H9 (cell line): ENCODE measurements around the gene P2RX7. TPM values are rescaled to one million over a fixed set of nuclear protein-coding genes. Genes with fewer than 3 reads are reported as not detected.

Experiments used
- DNase-seq: peaks from one replicate; pipeline ENCODE4 v3.0.0-alpha.2; 2017
- H2AFZ ChIP-seq: one replicate; pipeline ENCODE4 v1.6.1; 2013; ENCODE audit warnings: mild to moderate bottlenecking, low read length, control low read depth, moderate library complexity
- H2AK5ac ChIP-seq: 2 replicates; pipeline ENCODE4 v1.6.1; 2013; ENCODE audit warnings: low read length, control low read depth, mixed read lengths; ENCODE audit not compliant: insufficient read length
- H2BK120ac ChIP-seq: one replicate; pipeline ENCODE4 v1.6.1; 2013; ENCODE audit warnings: low read depth, mild to moderate bottlenecking, low read length, control low read depth, inconsistent platforms; ENCODE audit not compliant: poor library complexity, severe bottlenecking
- H2BK12ac ChIP-seq: 2 replicates; pipeline ENCODE4 v1.6.1; 2013; ENCODE audit warnings: low read length, control low read depth, mixed read lengths, low read depth; ENCODE audit not compliant: insufficient read length
- H2BK15ac ChIP-seq: 2 replicates; pipeline ENCODE4 v1.6.1; 2013; ENCODE audit warnings: low read depth, low read length, control low read depth
- H2BK20ac ChIP-seq: one replicate; pipeline ENCODE4 v1.6.1; 2013; ENCODE audit warnings: low read depth, mild to moderate bottlenecking, low read length, control low read depth, inconsistent platforms; ENCODE audit not compliant: poor library complexity, severe bottlenecking
- H2BK5ac ChIP-seq: 2 replicates; pipeline ENCODE4 v1.6.1; 2013; ENCODE audit warnings: low read length, control low read depth, mixed read lengths; ENCODE audit not compliant: insufficient read length
- H3K14ac ChIP-seq: 2 replicates; pipeline ENCODE4 v1.6.1; 2013; ENCODE audit warnings: low read length, control low read depth; ENCODE audit not compliant: insufficient read depth
- H3K18ac ChIP-seq: 2 replicates; pipeline ENCODE4 v1.6.1; 2013; ENCODE audit warnings: low read depth, mild to moderate bottlenecking, mixed read lengths, low read length, control low read depth; ENCODE audit not compliant: insufficient read length
- H3K23ac ChIP-seq: 2 replicates; pipeline ENCODE4 v1.6.1; 2013; ENCODE audit warnings: low read length, control low read depth, mixed read lengths, low read depth; ENCODE audit not compliant: insufficient read length
- H3K23me2 ChIP-seq: 2 replicates; pipeline ENCODE4 v1.6.1; 2013; ENCODE audit warnings: low read depth, mild to moderate bottlenecking, mixed read lengths, low read length, control low read depth; ENCODE audit not compliant: insufficient read length, poor library complexity, severe bottlenecking
- H3K27ac ChIP-seq: 2 replicates; pipeline ENCODE4 v1.5.1; 2013; ENCODE audit warnings: low read length, control low read depth, mixed read lengths, low read depth; ENCODE audit not compliant: insufficient read length
- H3K27me3 ChIP-seq: 2 replicates; pipeline ENCODE4 v1.6.1; 2013; ENCODE audit warnings: low read length, control low read depth, inconsistent platforms; ENCODE audit not compliant: insufficient read depth
- H3K4ac ChIP-seq: 2 replicates; pipeline ENCODE4 v1.6.1; 2013; ENCODE audit warnings: low read depth, mild to moderate bottlenecking, control low read depth, inconsistent platforms, low read length, moderate library complexity
- H3K4me1 ChIP-seq: 2 replicates; pipeline ENCODE4 v1.6.1; 2013; ENCODE audit warnings: low read length, control low read depth, inconsistent platforms; ENCODE audit not compliant: insufficient read depth
- H3K4me2 ChIP-seq: 2 replicates; pipeline ENCODE4 v1.6.1; 2013; ENCODE audit warnings: low read length, control low read depth, mixed read lengths; ENCODE audit not compliant: insufficient read length, insufficient read depth
- H3K56ac ChIP-seq: 2 replicates; pipeline ENCODE4 v1.6.1; 2013; ENCODE audit warnings: low read depth, mild to moderate bottlenecking, mixed read lengths, low read length, control low read depth; ENCODE audit not compliant: insufficient read length
- H3K79me1 ChIP-seq: 2 replicates; pipeline ENCODE4 v1.6.1; 2013; ENCODE audit warnings: low read depth, mild to moderate bottlenecking, moderate library complexity, low read length, control low read depth, inconsistent platforms; ENCODE audit not compliant: insufficient read depth, poor library complexity, severe bottlenecking
- H3K79me2 ChIP-seq: 2 replicates; pipeline ENCODE4 v1.6.1; 2013; ENCODE audit warnings: low read length, control low read depth, inconsistent platforms; ENCODE audit not compliant: insufficient read depth
- H3K9ac ChIP-seq: 2 replicates; pipeline ENCODE4 v1.6.1; 2013; ENCODE audit warnings: low read length, control low read depth, mixed read lengths; ENCODE audit not compliant: insufficient read length; ENCODE audit errors: extremely low read depth
- H3K9me3 ChIP-seq: one replicate; pipeline ENCODE4 v1.6.1; 2013; ENCODE audit warnings: low read depth, low read length, inconsistent platforms; ENCODE audit not compliant: control insufficient read depth
- H3T11ph ChIP-seq: one replicate; pipeline ENCODE4 v1.6.1; 2013; ENCODE audit warnings: mild to moderate bottlenecking, low read length, control low read depth, inconsistent platforms
- H4K20me1 ChIP-seq: one replicate; pipeline ENCODE4 v1.6.1; 2013; ENCODE audit not compliant: control insufficient read depth, insufficient read length, insufficient read depth
- H4K5ac ChIP-seq: 2 replicates; pipeline ENCODE4 v1.6.1; 2013; ENCODE audit warnings: low read depth, mild to moderate bottlenecking, mixed read lengths, low read length, control low read depth; ENCODE audit not compliant: insufficient read length
- H4K8ac ChIP-seq: replicated peaks from 2 replicates; pipeline ENCODE4 v1.6.1; 2013; ENCODE audit warnings: low read length, control low read depth, mixed read lengths, low read depth; ENCODE audit not compliant: insufficient read length
- H4K91ac ChIP-seq: 2 replicates; pipeline ENCODE4 v1.6.1; 2013; ENCODE audit warnings: low read depth, mild to moderate bottlenecking, moderate library complexity, mixed read lengths, low read length, control low read depth; ENCODE audit not compliant: insufficient read length
- H3K27ac Mint-ChIP-seq, 3 experiments: 2 replicates in 2 of 3; 3 replicates in 1 of 3; pipeline ENCODE4 v1.8.0; 2020 to 2021; ENCODE audit warnings: mixed read lengths in 3 of 3, mild to moderate bottlenecking in 1 of 3, moderate library complexity in 1 of 3
- H3K27me3 Mint-ChIP-seq: 2 replicates; pipeline ENCODE4 v1.8.0; 2021; ENCODE audit warnings: low read depth, mild to moderate bottlenecking, moderate library complexity, mixed read lengths
- H3K36me3 Mint-ChIP-seq, 3 experiments: 2 replicates in 2 of 3; 3 replicates in 1 of 3; pipeline ENCODE4 v1.8.0; 2020 to 2021; ENCODE audit warnings: low read depth in 3 of 3, mixed read lengths in 3 of 3; ENCODE audit not compliant: insufficient read depth in 1 of 3
- H3K4me1 Mint-ChIP-seq, 2 experiments: 2 replicates each; pipeline ENCODE4 v1.8.0; 2020; ENCODE audit warnings: mixed read lengths in 2 of 2
- H3K4me3 Mint-ChIP-seq, 2 experiments: 2 replicates in 1 of 2; 3 replicates in 1 of 2; pipeline ENCODE4 v1.8.0; 2020 to 2021; ENCODE audit warnings: mild to moderate bottlenecking in 2 of 2, mixed read lengths in 2 of 2, moderate library complexity in 1 of 2
- H3K9me3 Mint-ChIP-seq, 2 experiments: 2 replicates in 1 of 2; 3 replicates in 1 of 2; pipeline ENCODE4 v1.8.0; 2020; ENCODE audit warnings: mild to moderate bottlenecking in 2 of 2, mixed read lengths in 2 of 2, moderate library complexity in 1 of 2
- CTCF ChIP-seq: fragments of 200-600 bp; sonication (generic); conservative IDR thresholded peaks from 3 replicates; pipeline ENCODE4 v1.8.0; 2021; ENCODE audit warnings: antibody characterized with exemption, mild to moderate bottlenecking
- WGBS: extraction: QIAGEN DNeasy Blood & Tissue Kit; methylation state at CpG from one replicate; pipeline ENCODE4 v1.1.7; 2013; ENCODE audit warnings: missing lambda C conversion rate, low lambda C conversion rate, mixed read lengths; ENCODE audit not compliant: insufficient read length; ENCODE audit errors: extremely low coverage; 5-methylcytosine and 5-hydroxymethylcytosine counted together
- total RNA-seq: library from RNA; stranded (reverse); gene quantifications from 2 replicates; pipeline ENCODE4 v1.2.1, GENCODE V29; 2021

The P2RX7 gene
- total RNA-seq, 1 experiment from 2014 or later, result 0.09 TPM

DNA sequence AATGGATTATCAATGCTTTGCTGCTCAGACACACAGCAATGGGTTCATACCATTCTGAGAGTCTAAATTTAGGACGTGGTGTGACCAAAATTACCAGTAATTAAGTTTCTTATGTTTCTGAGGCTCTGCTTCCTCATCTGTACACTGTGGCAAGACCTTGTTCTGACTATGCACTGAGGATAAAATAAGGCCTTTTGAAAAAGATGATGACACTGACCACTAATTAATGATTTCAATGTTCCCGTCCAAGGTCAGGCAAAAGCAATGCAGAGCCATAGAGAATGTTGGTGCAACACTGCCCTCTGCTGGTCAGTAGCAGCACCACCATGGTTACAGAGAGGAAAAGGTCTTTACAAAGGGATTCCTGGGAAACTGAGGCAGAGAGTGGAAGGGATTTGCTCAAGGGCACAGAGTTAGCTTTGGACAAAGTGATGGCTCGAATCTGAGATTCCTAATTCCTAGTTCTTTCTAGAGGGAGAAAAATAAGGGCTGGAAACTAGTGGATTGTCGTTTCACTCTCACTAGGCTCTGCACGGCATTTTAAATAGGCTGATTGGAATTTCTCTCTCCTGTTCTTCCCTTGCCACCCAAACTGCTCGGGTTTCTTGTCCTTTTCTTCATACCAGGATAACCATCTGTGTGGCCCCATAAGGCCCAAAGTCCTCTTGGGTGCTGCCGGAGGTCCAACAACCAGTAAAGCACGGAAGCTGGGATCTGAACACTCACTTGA lies 22.3 kb upstream of the P2RX7 start:
- H2AFZ ChIP-seq, result no peak overlapping the region
- Mint-ChIP-seq H3K27ac (peak overlapping the region in 1 of 3 experiments; percentile 28; a peak in 1 of 7 replicates), H3K27me3 (peaks cover 3% of the 10 kb centered on the region), H3K9me3 (no peaks in the 10 kb centered on the region), H3K4me3 (no peak overlapping the region), H3K36me3 (no peaks in the 10 kb centered on the region), H3K4me1 (peaks cover 0 to 3% of the 10 kb centered on the region in 2 experiments; a peak in 1 of 4 replicates)
- WGBS, result no CpG with 5 or more reads among the region's 8 CpGs
- no peaks in the 10 kb centered on the region for H3K23me2 ChIP-seq
- H3K56ac ChIP-seq, result no peak overlapping the region
- H4K20me1 ChIP-seq, result no peaks in the 10 kb centered on the region
- no peak overlapping the region for H2BK120ac ChIP-seq
- no peaks in the 10 kb centered on the region for H3K9me3 ChIP-seq
- no peak overlapping the region for H4K8ac ChIP-seq
- H4K91ac ChIP-seq, result no peak overlapping the region
- no peak overlapping the region for H2BK5ac ChIP-seq
- H2BK20ac ChIP-seq, result no peak overlapping the region
- no peak overlapping the region for H3K23ac ChIP-seq
- H3K14ac ChIP-seq, result no peak overlapping the region
- no peaks in the 10 kb centered on the region for H3K27me3 ChIP-seq
- H2BK12ac ChIP-seq, result no peak overlapping the region
- no peak overlapping the region for H4K5ac ChIP-seq
- no peak overlapping the region for H3K27ac ChIP-seq
- H3K79me2 ChIP-seq, result no peaks in the 10 kb centered on the region
- H3K79me1 ChIP-seq, result no peaks in the 10 kb centered on the region
- H2AK5ac ChIP-seq, result no peak overlapping the region
- no peak overlapping the region for H3K4ac ChIP-seq
- H3K4me2 ChIP-seq, result no peak overlapping the region
- no peaks in the 10 kb centered on the region for H3K4me1 ChIP-seq
- peak; percentile 79 for DNase-seq
- TF ChIP-seq CTCF, result peak; percentile 97
- no peak overlapping the region for H3T11ph ChIP-seq
- H3K9ac ChIP-seq, result no peak overlapping the region
- no peak overlapping the region for H2BK15ac ChIP-seq
- H3K18ac ChIP-seq, result no peak overlapping the region
